Prostate gland (tissue), 2 donors: Measurements from ENCODE around the gene TP53RK. TPM values are rescaled to one million over a fixed set of nuclear protein-coding genes. Genes with fewer than 3 reads are reported as not detected.

Source experiments
- DNase-seq: peaks from one replicate; pipeline ENCODE4 v3.0.0-alpha.2; 2019; ENCODE audit warnings: low spot score
- H3K27ac ChIP-seq, 2 donors: fragments of 200-600 bp; sonication (generic); 2 replicates each; pipeline ENCODE4 v1.5.1; 2017 to 2019
- H3K27me3 ChIP-seq: fragments of 200-600 bp; sonication (generic); replicated peaks from 2 replicates; pipeline ENCODE4 v1.5.1; 2019; ENCODE audit not compliant: insufficient read depth
- H3K36me3 ChIP-seq, 2 donors: fragments of 200-600 bp; sonication (generic); 1 replicate in 1 of 2; 2 replicates in 1 of 2; pipeline versions ENCODE4 v1.5.1 to v1.8.1; 2017 to 2019
- H3K4me1 ChIP-seq: fragments of 200-600 bp; sonication (generic); replicated peaks from 2 replicates; pipeline ENCODE4 v1.5.1; 2019
- H3K4me3 ChIP-seq, 2 donors: fragments of 200-600 bp; sonication (generic); 2 replicates each; pipeline ENCODE4 v1.5.1; 2017 to 2019
- H3K9me3 ChIP-seq: fragments of 200-600 bp; sonication (generic); 2 replicates; pipeline ENCODE4 v1.5.1; 2017
- CTCF ChIP-seq, 4 experiments: fragments of 200-600 bp in 2 of 4; fragments of 450-650 bp in 2 of 4; sonication (generic) in 2 of 4; IDR thresholded peaks; 1 replicate in 3 of 4; 2 replicates in 1 of 4; pipeline ENCODE4 v1.5.1; 2016 to 2019; ENCODE audit warnings: antibody characterized with exemption in 4 of 4, mild to moderate bottlenecking in 2 of 4, moderate library complexity in 2 of 4
- POLR2A ChIP-seq: fragments of 450-650 bp; IDR thresholded peaks from one replicate; pipeline ENCODE4 v1.6.1; 2016; ENCODE audit warnings: antibody characterized with exemption, mild to moderate bottlenecking
- POLR2AphosphoS5 ChIP-seq: sonication (generic); formaldehyde crosslinking; IDR thresholded peaks from one replicate; pipeline ENCODE4 v1.6.1; 2017; ENCODE audit warnings: antibody characterized with exemption
- WGBS: methylation state at CpG from one replicate; pipeline ENCODE4 v1.1.5; 2018; 5-methylcytosine and 5-hydroxymethylcytosine counted together
- intact Hi-C: fragments of 100-400 bp; cut with DNase I; formaldehyde crosslinking; loops from one replicate; pipeline ENCODE4 v1.14.2; 2022
- total RNA-seq, 2 donors: library from RNA; depleted of rRNA; stranded (reverse); fragments of >200 nt; gene quantifications; one replicate each; pipeline ENCODE4 v1.1.0, GENCODE V29; 2016

The TP53RK gene
- total RNA-seq, 2 donors from 2014 or later, result 23.2 to 29.6 TPM

- no peak for TF ChIP-seq CTCF (IDR thresholded peaks at IDR 0.05)
- no peak for TF ChIP-seq POLR2A
- TF ChIP-seq POLR2AphosphoS5, result no peak
- intact Hi-C loops, result no loop called here
- no peak for DNase-seq
- 66% methylated on average over 6 of the region's 6 CpGs for WGBS
- no peak overlapping the region for H3K27ac ChIP-seq
- H3K4me1 ChIP-seq, result no peaks in the 10 kb centered on the region
- H3K9me3 ChIP-seq, result no peaks in the 10 kb centered on the region
- H3K36me3 ChIP-seq, result no peaks in the 10 kb centered on the region
- H3K4me3 ChIP-seq, result no peak overlapping the region
- no peaks in the 10 kb centered on the region for H3K27me3 ChIP-seq
Measured at GRCh38 chr20:46634528-46634927, 54.7 kb downstream of the TP53RK start.

Other genes with a start within 250 kb of the TP53RK start
- 10 to 100 TPM in 1 of 2 donors, 1 to 10 TPM in 1; 7.8 to 23.3 TPM for gene ZNF334, start 175.9 kb downstream of the TP53RK start, total RNA-seq
- gene OCSTAMP, start 138.8 kb downstream of the TP53RK start, total RNA-seq, result not detected
- gene SLC13A3, start 38.0 kb downstream of the TP53RK start, total RNA-seq, result 10 to 100 TPM; 10.5 to 16.9 TPM
- 10 to 100 TPM; 49.8 to 54.9 TPM for gene SLC2A10, start 20.2 kb upstream of the TP53RK start, total RNA-seq
- 10 to 100 TPM; 30.0 to 31.0 TPM for gene EYA2, start 205.4 kb upstream of the TP53RK start, total RNA-seq